B cell (primary cell): Measurements from ENCODE around the gene ANAPC15. TPM values are rescaled to one million over a fixed set of nuclear protein-coding genes. Genes with fewer than 3 reads are reported as not detected.

Experiments used
- ATAC-seq: fragments of 200-7000 bp; cut with Tn5 transposase; one replicate; pipeline ENCODE4 v1.10.0; 2021; ENCODE audit warnings: low read depth, mild to moderate bottlenecking, moderate number of reproducible peaks, moderate library complexity
- CTCF ChIA-PET: fragments of 350-600 bp; sonication (Branson Sonifier 250); formaldehyde crosslinking; loops from one replicate; lab custom pipeline; 2021; ENCODE audit warnings: antibody characterized with exemption, inconsistent platforms; lab: Charles Lee
- POLR2A ChIA-PET: fragments of 350-600 bp; sonication (Branson Sonifier 250); formaldehyde crosslinking; loops from one replicate; lab custom pipeline; 2021; ENCODE audit warnings: antibody characterized with exemption; lab: Charles Lee
- DNase-seq: peaks from one replicate; pipeline ENCODE4 v3.0.0; 2013
- H2AFZ ChIP-seq: 2 replicates; pipeline ENCODE4 v1.6.1; 2012; ENCODE audit warnings: mild to moderate bottlenecking, low read depth, low read length; ENCODE audit not compliant: insufficient read depth, poor library complexity, severe bottlenecking
- H3K27ac ChIP-seq, 2 donors: 1 replicate in 1 of 2; 2 replicates in 1 of 2; pipeline ENCODE4 v1.5.1; 2012 to 2013; ENCODE audit warnings: low read length in 2 of 2, mild to moderate bottlenecking in 2 of 2, moderate library complexity in 1 of 2
- H3K27me3 ChIP-seq, 4 experiments: fragments of 200-600 bp in 1 of 4; sonication (generic) in 1 of 4; replicated peaks in 1 of 4; 1 replicate in 2 of 4; 2 replicates in 2 of 4; pipeline versions ENCODE4 v1.6.1 to v1.7.0; 2013 to 2016; ENCODE audit warnings: low read length in 3 of 4, mild to moderate bottlenecking in 2 of 4, mixed read lengths in 1 of 4, moderate library complexity in 1 of 4; ENCODE audit not compliant: insufficient read depth in 4 of 4, control insufficient read depth in 3 of 4; ENCODE audit errors: control extremely low read depth in 1 of 4
- H3K36me3 ChIP-seq, 2 experiments: replicated peaks in 1 of 2; 1 replicate in 1 of 2; 2 replicates in 1 of 2; pipeline versions ENCODE4 v1.6.1 to v1.7.1; 2013; ENCODE audit warnings: low read length in 1 of 2; ENCODE audit not compliant: insufficient read depth in 2 of 2, control insufficient read depth in 1 of 2; ENCODE audit errors: control extremely low read depth in 1 of 2, extremely low read depth in 1 of 2
- H3K4me1 ChIP-seq, 2 donors: fragments of 200-600 bp in 1 of 2; sonication (generic) in 1 of 2; 1 replicate in 1 of 2; 2 replicates in 1 of 2; pipeline versions ENCODE4 v1.5.1 to v1.6.1; 2013 to 2017; ENCODE audit warnings: low read length in 2 of 2; ENCODE audit not compliant: control insufficient read depth in 2 of 2, insufficient read depth in 2 of 2
- H3K4me2 ChIP-seq: replicated peaks from 2 replicates; pipeline ENCODE3; 2012; ENCODE audit warnings: mild to moderate bottlenecking, low read depth, low read length; ENCODE audit not compliant: poor library complexity, severe bottlenecking
- H3K4me3 ChIP-seq, 5 experiments: fragments of 200-600 bp in 1 of 5; sonication (generic) in 1 of 5; 1 replicate in 3 of 5; 2 replicates in 2 of 5; pipeline versions ENCODE4 v1.5.1 to v1.7.0; 2011 to 2016; ENCODE audit warnings: low read length in 4 of 5, mild to moderate bottlenecking in 4 of 5, low read depth in 2 of 5, control low read depth in 1 of 5, moderate library complexity in 1 of 5; ENCODE audit not compliant: insufficient read depth in 1 of 5; ENCODE audit errors: control extremely low read depth in 1 of 5, extremely low read depth in 1 of 5
- H3K79me2 ChIP-seq: fragments of 200-600 bp; sonication (generic); one replicate; pipeline ENCODE4 v1.6.0; 2016; ENCODE audit warnings: low read length; ENCODE audit not compliant: control insufficient read depth, insufficient read depth
- H3K9ac ChIP-seq: fragments of 200-600 bp; sonication (generic); 2 replicates; pipeline ENCODE4 v1.6.1; 2017; ENCODE audit warnings: mild to moderate bottlenecking, low read length, moderate library complexity
- H3K9me3 ChIP-seq, 3 donors: one replicate each; pipeline versions ENCODE4 v1.6.1 to v1.7.1; 2013; ENCODE audit warnings: low read length in 2 of 3; ENCODE audit not compliant: control insufficient read depth in 2 of 3, insufficient read depth in 1 of 3; ENCODE audit errors: control extremely low read depth in 1 of 3
- H4K20me1 ChIP-seq: 2 replicates; pipeline ENCODE4 v1.6.0; 2012; ENCODE audit warnings: mild to moderate bottlenecking, low read length; ENCODE audit not compliant: insufficient read depth, control insufficient read depth, poor library complexity, severe bottlenecking
- H3K27ac Mint-ChIP-seq: one replicate; pipeline ENCODE4 v1.8.0; 2021; ENCODE audit warnings: mixed read lengths
- H3K27me3 Mint-ChIP-seq: one replicate; pipeline ENCODE4 v1.8.0; 2021; ENCODE audit warnings: mixed read lengths
- H3K4me1 Mint-ChIP-seq: one replicate; pipeline ENCODE4 v1.8.0; 2021; ENCODE audit warnings: mixed read lengths
- H3K4me3 Mint-ChIP-seq: one replicate; pipeline ENCODE4 v1.8.0; 2021; ENCODE audit warnings: mixed read lengths
- H3K9me3 Mint-ChIP-seq: one replicate; pipeline ENCODE4 v1.8.0; 2022; ENCODE audit warnings: mixed read lengths; ENCODE audit not compliant: insufficient read depth
- EZH2 ChIP-seq: IDR thresholded peaks from 2 replicates; pipeline ENCODE4 v1.6.1; 2012; ENCODE audit warnings: borderline replicate concordance, low read depth, mild to moderate bottlenecking, moderate library complexity, low read length; ENCODE audit not compliant: insufficient read depth, poor library complexity, severe bottlenecking
- WGBS: methylation state at CpG from one replicate; pipeline ENCODE4 v1.1.5; 2013; ENCODE audit warnings: missing lambda C conversion rate; ENCODE audit not compliant: insufficient coverage; 5-methylcytosine and 5-hydroxymethylcytosine counted together
- intact Hi-C: fragments of 100-400 bp; cut with micrococcal nuclease; formaldehyde crosslinking; loops from one replicate; pipeline ENCODE4 v1.10.0; 2022
- polyA plus RNA-seq: library from polyadenylated mRNA; depleted of rRNA; stranded (reverse); fragments of >200 nt; gene quantifications from 2 replicates; pipeline ENCODE4 v1.2.3, GENCODE V29; 2012
- total RNA-seq, 2 donors: library from RNA; stranded (reverse); fragments of 120-200 nt in 1 of 2; gene quantifications; 1 replicate in 1 of 2; 2 replicates in 1 of 2; pipeline versions ENCODE4 v1.2.3 to v1.2.4, GENCODE V29; 2013 to 2022
- TF ChIP-seq, protein P1 (sequence below): fragments of 200-600 bp; IDR thresholded peaks from one replicate; pipeline ENCODE4 v1.8.0; 2022; ENCODE audit warnings: antibody characterized with exemption, mild to moderate bottlenecking

The ANAPC15 gene
- total and polyA plus RNA-seq, 2 donors (not counting 1 experiment from before 2014, with no cell fraction given), result 27.1 to 27.7 TPM

- Histone ChIP-seq H3K4me2 (no peak overlapping the region), H3K27me3 (no peaks in the 10 kb centered on the region), H2AFZ (no peak overlapping the region), H3K27ac (no peak overlapping the region), H3K9me3 (no peaks in the 10 kb centered on the region), H4K20me1 (no peaks in the 10 kb centered on the region), H3K79me2 (peaks cover 83% of the 10 kb centered on the region), H3K9ac (no peak overlapping the region), H3K36me3 (no peaks in the 10 kb centered on the region), H3K4me3 (no peak overlapping the region), H3K4me1 (peaks cover 12 to 13% of the 10 kb centered on the region in 2 donors)
- CTCF ChIA-PET, result interaction anchor here (1.0 to 1.6 kb wide), 3 partner anchors 14 to 51 kb away, joined by 3 to 5 read pairs (median 3); no protein-coding TSS in a partner anchor
- ATAC-seq (no peak), DNase-seq (no peak)
- Mint-ChIP-seq H3K27ac (no peak overlapping the region), H3K4me1 (peaks cover 29% of the 10 kb centered on the region), H3K9me3 (no peaks in the 10 kb centered on the region), H3K27me3 (no peaks in the 10 kb centered on the region), H3K4me3 (no peak overlapping the region)
- intact Hi-C loops, result no loop called here
- WGBS, result 100% methylated on average over 2 of the region's 4 CpGs
- POLR2A ChIA-PET, result no interaction called here
- TF ChIP-seq, protein P1, sequence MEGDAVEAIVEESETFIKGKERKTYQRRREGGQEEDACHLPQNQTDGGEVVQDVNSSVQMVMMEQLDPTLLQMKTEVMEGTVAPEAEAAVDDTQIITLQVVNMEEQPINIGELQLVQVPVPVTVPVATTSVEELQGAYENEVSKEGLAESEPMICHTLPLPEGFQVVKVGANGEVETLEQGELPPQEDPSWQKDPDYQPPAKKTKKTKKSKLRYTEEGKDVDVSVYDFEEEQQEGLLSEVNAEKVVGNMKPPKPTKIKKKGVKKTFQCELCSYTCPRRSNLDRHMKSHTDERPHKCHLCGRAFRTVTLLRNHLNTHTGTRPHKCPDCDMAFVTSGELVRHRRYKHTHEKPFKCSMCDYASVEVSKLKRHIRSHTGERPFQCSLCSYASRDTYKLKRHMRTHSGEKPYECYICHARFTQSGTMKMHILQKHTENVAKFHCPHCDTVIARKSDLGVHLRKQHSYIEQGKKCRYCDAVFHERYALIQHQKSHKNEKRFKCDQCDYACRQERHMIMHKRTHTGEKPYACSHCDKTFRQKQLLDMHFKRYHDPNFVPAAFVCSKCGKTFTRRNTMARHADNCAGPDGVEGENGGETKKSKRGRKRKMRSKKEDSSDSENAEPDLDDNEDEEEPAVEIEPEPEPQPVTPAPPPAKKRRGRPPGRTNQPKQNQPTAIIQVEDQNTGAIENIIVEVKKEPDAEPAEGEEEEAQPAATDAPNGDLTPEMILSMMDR, result no peak
- no peak for TF ChIP-seq EZH2
Observed at GRCh38 chr11:72075756-72076155, 36.7 kb downstream of the ANAPC15 start.

GRCh38 chr11:72075109-72075508 is 37.4 kb downstream of the ANAPC15 start:
- Mint-ChIP-seq H3K4me1 (peaks cover 26% of the 10 kb centered on the region), H3K27me3 (no peaks in the 10 kb centered on the region), H3K9me3 (no peaks in the 10 kb centered on the region), H3K4me3 (no peak overlapping the region), H3K27ac (no peak overlapping the region)
- H3K27me3 ChIP-seq, result no peaks in the 10 kb centered on the region
- no peak overlapping the region for H3K27ac ChIP-seq
- CTCF ChIA-PET, result interaction anchor here (1.0 to 1.6 kb wide), 4 partner anchors 12 to 50 kb away, joined by 3 to 5 read pairs (median 3); no protein-coding TSS in a partner anchor
- H3K4me2 ChIP-seq, result no peak overlapping the region
- DNase-seq (peak; percentile 44), ATAC-seq (no peak)
- TF ChIP-seq EZH2, result no peak
- TF ChIP-seq, protein P1, result no peak
- H3K4me1 ChIP-seq, result peaks cover 16 to 18% of the 10 kb centered on the region in 2 donors
- no peaks in the 10 kb centered on the region for H3K36me3 ChIP-seq
- POLR2A ChIA-PET, result interaction anchor here (0.5 kb wide), 1 partner anchor 24 kb away, joined by 5 read pairs; no protein-coding TSS in a partner anchor
- H4K20me1 ChIP-seq, result no peaks in the 10 kb centered on the region
- intact Hi-C loops, result no loop called here
- H3K79me2 ChIP-seq, result peaks cover 89% of the 10 kb centered on the region
- WGBS, result no CpG with 5 or more reads among the region's 1 CpG
- no peak overlapping the region for H3K4me3 ChIP-seq
- peak overlapping the region; percentile 46 for H2AFZ ChIP-seq
- no peak overlapping the region for H3K9ac ChIP-seq
- H3K9me3 ChIP-seq, result no peaks in the 10 kb centered on the region
